HG02588 (cell line): ENCODE data around the gene TXNIP.
A peak's percentile ranks its signal among the peaks of the same experiment; 100 is the strongest.

Experiments
- ATAC-seq: cut with Tn5 transposase; IDR thresholded peaks from one replicate; pipeline ENCODE4 v1.9.1; 2021; ENCODE audit warnings: mild to moderate bottlenecking, moderate library complexity; ENCODE audit not compliant: unreplicated experiment

The TXNIP gene

DNA sequence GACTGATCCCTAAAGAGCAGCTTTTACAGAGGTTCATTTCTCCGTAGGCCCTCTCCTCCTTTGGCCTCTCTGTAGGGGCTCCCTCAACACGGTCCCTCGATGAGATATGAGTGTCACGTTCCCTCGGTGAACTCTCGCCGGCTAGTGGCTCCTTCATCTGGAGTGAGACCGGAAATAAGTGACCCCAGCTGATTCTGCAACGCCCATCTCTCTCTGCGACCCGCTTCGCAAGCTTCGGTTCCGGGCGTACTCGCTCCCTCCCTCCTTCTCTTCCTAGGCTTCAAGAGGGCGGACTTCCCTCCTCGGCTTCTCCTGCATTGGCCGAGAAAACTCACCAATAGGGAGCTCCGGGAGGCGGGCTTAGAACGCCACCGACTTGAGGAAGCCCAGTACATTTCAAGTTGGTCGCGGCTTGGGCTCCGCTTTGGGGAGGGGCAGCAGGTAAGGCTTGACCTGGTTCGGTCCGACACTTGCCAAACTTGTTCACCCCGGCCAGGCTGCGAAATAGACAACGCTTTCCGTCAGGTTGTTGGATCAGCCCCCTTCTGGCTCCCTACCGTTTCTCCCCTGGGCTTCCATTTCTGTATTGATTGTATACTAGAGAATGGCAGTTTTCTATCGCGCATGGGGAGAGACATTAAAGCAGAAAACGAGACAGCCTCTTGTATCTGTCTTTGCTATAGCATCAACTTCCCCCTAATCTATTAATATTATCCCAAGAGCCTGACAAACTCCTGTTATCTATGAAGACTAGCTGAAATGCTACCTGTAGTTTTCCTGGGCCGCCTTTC, 31.9 kb downstream of the TXNIP start, which contains the start of the genes ANKRD34A and POLR3GL:
Gene ANKRD34A, minus strand, starts transcription at position 248 of the 791 bp plus-strand sequence. CDS start 2,816 bp downstream, outside the sequence.
Gene POLR3GL, plus strand, starts transcription at position 363 of the 791 bp plus-strand sequence. CDS start 10,176 bp downstream, outside the sequence.
- ATAC-seq: peak; percentile 89

DNA sequence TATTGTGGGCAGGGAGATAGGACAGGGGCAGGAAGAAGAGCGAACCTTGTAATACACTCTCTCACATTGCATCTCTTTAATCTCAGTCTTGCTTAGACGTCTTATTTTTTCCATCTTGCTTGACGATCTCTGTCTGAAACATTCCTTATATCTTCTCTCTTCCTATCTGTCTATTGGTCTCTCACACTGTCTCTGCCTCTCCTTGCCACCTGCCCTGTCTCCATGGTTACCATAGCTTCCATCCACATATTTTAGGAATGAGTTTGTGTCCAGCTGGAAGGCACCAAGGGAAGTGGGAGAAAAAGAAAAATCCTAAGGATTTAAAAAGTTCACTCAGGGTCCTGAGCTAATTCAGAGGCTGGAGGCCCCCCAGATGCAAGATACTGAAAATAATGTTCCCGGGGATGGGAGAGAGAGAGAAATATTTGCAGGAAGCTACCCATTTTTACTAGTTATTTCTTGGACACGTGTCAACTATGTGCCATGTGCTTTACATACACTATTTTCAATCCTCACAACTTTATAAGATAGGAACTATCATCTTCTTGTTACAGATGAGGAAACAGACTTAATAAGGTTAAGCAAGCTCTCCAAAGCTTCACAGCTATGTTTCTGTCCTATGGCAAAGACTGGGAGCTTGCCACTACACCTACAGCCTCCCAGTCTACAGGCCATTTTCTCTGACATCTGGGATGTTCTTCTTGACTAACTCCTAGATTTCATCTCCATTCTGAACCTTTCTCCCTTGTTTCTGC, 32.9 kb downstream of the TXNIP start:
- no peak for ATAC-seq

DNA sequence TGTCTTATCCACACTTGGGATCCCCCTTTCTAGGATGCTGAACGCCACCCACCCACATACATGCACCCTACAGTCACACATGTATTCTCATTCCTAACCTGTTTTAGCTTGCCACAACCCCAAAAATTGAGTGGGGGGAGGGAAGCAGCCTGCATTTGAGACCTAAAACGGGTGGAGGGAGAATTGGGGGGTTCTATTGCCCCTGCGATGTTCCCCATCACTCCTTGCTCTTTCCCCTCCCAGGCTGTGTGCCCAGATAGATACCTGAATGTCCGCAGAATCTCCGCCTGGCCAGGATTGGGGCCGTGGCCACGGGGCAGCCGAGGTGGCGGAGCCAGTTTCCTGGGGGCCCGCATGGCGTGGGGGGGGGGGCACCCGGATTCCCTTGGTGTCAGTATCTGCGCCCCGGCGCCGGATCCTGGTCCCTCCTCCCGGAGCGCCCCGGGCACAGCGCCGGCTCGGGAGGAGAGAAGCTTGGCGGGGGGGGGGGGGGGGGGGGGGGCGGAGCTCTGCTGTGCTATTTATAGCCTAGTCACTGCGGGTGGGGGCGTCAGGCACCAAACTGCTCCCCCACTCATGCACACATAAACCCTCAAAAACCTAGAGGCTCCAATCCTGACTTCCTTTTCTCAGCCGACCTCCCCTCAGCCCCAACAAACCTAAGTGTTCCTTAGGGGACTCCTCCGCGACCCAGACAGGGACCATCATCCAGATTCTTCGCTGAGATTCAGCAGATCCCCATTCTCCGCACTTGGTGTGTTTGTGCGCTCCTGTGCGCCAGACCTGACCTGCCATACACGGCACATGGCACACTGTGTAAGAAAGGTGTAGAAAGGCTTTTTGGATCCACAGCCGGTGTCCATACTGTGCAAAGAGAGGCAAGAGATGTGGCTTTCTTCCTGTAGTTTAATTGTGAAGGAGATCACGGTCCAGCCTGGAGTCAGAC, 33.9 kb downstream of the TXNIP start:
- ATAC-seq: no peak

DNA sequence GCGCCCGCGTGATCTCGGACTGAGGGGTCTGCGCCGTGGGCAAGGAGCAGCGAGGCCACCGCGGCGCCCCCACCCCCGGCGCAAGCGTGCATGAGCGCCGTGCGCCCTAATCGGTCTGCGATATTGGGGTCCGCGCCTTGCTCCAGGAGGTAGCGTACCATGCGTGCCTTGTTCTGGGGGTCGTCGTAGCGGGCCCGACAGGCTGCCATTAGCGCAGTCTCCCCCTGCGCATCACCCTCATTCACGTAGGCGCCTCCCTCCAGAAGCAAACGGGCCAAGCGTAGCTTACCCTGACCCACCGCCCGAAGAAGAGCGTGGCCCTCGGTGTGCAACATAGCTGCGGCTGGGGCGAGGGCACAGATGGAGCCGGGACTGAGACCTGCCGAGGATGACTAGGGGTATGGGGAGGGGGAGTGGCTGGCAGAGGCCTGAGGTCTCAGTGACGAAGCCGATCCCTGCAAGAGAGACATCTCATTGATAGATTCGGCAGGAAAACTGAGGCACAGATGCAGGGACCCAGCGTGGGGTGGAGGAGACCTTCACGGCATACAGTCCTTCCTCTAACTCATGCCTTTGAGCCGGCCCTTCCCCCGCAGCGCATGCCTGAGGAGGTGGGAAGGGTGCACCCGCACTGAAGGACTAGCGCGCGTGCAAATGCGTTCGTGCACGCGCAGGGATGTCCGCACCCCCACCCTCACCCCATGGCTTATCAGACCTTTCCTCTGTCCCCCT, 34.8 kb downstream of the TXNIP start:
- no peak for ATAC-seq

DNA sequence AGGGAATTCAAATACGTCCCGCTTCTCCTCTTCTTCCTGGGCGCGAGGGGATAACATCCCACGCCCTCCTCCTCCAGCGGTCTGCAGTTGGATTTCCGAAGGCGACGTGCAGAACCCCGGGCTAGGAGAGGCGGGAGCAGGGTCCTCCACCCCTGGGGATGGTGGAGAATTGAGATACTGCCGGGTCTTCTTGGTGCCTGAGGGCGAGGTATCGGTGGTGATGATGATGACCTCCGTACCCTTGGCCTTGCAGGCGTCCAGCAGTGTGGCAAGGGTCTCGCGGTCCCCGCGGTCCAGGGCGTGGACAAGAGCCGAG, 35.3 kb downstream of the TXNIP start:
- no peak for ATAC-seq

DNA sequence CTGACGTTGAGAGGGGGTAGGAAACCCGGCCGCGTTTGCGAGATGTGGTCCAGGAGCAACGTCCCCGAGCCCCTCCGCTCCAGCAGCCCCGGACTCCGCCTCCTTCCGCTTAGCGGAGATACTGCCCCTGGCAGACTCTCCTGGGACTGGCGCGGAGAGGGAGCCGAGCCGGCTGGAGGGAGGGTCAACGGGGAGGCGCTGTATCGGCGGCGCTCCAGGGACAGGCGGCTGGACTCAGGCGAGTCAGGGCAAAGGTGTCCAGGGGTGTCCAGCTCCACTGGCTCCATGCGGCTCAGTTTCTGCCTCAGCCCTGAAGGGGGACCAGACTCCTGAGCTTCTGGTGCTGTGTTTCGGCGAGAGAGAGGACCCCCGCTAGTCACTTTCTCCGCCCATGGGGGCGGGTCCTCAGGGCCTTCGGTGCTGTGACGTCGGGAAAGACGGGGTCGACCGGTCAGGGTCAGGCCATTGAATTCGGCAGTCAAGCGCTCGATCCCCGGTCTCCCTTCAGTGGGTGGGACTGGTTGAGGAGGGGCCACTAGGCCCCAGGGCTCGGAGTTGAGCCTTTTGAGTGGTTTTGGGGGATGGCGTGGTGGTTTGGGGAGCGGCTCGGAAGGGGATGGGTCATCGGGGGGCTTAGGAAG, 35.8 kb downstream of the TXNIP start:
- ATAC-seq: no peak

DNA sequence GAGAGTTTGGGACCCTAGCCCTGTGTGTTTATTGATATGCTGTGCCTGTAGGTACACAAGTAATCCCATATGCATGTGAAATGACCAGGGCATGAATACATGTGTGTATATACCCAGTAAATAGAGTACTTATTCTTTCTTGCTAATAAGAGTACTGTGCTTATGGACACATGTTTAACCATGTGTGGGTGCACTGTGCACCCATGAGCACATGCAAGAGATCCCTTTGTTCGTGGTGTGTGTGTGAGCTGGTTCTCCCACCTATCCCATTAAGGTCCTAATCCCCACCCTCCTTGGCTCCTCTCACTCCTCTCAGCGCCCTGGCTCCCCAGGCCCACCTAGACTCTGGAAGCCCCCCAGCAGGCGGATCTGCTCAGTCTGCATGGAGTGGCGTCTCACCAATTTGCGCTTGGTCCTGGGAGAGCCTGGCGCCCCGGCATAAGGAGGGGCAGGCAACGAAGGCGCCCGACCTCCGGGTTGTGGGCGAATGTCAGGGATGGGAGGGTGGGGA, 36.4 kb downstream of the TXNIP start:
- no peak for ATAC-seq

DNA sequence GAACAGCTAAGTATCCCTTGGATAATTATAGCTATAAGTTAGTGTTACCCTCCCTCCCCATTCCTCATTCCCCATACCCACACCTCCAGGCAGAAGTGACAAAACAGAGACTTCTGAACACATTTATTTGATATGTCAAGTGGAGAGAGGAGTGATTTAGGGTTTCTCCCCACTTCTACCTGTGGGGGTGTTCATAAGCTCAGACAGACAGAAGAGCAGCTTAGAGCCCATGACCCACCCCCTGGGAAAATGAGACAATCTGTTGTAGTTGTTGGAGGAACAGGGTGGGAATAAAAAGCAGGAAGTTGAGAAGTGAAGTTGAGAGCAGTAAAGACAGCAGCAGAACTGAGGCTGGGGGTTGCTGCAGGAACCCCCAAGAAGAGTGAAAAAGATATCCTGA, 37.0 kb downstream of the TXNIP start:
- no peak for ATAC-seq

DNA sequence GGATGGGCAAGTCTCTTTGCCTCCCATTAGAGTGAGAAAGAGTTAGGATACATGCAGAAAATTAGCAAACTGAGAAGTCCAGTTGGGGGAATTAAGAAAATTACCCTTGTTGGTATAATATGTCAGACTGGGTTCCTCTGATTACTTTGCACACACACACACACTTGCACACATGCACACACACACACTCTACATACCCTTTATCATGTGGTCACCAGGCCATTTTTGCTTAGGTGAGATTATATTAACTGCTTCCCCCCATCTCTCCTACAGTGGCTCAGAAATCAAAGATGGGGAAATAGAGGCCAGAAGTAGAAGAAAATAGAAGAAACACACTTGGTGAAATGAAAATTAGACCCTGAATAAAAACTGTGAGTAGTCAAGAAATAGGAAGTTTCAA, 37.6 kb downstream of the TXNIP start:
- no peak for ATAC-seq

DNA sequence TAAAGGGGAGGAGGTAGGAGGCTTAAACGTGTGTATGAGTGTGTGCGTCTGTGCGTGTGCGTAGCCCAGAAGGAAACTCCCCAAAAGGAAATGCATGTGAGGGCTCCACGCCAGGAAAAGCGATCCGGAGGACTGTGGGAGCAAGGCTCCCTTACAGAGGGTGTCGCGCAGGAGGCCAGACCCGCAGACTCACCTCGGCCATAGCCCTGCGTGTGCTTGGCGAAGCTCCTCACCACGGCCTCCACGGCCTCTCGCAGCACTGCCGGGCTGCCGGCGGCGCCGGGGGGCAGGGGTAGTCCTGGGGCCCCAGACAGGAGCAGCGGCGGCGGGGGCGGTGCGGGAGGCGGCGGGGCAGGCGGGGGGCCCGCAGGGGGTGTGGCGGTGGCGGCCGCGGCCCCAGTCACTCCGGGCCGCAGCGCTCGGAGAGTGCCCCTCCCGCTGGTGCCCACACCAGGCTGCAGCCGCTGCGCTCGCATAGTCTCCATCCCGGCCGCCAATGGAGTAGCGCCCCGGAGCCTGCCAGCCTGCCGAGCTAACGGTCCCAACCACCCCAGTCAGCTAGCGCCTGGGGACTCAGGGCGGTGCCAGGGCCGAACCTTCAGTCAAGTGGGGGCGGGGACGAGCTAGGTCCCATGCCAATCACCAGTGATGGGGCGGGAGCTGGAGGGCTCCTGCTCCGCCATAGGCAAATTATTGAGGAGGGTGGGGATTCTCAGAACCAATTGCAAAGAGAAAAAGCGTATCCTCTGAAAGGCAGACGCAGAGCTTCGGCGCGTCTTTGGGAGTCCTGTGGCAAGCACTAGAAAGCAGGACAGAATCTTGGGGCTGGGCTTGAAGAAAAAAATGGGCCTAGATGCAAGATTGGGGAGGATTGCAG, 38.7 kb downstream of the TXNIP start, which contains the start of gene LIX1L:
Gene LIX1L, minus strand, starts transcription at position 575 of the 877 bp plus-strand sequence. Its CDS starts 90 bp downstream, at position 485.
- peak; percentile 89 for ATAC-seq

DNA sequence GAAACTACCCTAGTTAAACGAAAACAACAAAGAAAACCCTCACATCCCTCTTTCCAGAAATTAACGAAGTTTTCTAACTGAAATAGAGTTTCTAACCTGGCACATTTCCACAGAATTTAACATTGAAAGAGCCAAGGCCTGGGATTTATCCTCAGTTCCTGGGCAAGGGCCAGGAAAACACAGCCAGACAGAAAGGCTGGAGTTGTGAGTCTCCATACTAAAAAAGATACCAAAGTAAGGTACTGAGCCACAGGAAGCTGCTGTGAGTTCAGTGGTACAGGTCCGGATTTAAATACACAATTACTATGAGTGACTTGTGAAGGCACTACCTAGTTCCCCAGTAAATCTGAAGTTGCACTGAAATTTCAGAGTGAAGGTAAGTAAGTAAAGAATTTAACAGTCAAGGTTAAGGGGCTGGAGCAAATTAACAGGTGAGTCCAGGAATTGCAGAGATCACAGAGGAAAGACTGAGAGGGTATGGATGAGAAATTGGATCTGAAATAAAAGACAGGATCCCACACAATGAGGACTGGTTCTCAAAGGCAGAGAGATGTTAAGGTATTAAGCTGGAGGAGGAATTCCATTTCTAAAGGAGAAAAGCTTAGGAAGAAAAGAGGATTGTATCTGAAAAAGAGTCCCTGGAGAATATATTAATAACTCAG, 39.5 kb downstream of the TXNIP start:
- ATAC-seq: no peak

DNA sequence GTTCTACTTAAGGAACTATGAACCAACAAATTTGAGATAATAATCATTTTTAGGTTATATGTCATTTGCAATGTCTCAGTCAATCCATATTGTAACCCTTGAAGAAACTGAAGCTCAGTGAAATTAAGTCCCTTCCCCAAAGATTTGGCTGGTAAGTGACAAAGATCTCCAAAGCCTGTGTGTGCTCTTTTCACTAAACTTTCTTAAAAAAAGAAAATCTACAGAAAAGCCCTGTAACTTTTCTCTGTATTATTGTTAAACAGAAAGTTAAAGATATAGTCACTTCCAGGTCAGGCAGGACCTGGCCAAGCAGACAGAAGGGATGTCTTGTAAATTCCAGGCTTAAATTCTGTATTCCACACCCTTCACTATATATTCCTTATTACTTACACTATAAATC, 40.0 kb downstream of the TXNIP start:
- ATAC-seq: no peak

DNA sequence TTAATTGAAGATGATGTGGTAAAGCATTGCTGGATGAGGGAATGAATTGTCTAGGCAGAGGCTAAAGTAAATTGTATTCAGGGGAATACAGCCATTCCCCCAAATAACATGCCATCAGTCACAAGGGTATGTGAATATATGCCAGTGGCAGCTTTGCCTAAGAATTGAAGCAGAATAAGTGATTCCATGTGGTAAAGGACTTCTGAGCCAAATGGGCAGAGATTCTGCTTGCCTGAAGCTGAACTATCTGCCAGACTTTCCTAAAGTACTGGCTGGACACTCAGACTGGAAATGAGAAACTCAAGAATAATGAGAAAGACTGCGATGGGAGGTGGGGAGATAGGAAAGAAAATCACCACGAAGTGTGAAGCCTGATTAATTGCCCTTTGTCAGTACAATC, 40.9 kb downstream of the TXNIP start:
- no peak for ATAC-seq

DNA sequence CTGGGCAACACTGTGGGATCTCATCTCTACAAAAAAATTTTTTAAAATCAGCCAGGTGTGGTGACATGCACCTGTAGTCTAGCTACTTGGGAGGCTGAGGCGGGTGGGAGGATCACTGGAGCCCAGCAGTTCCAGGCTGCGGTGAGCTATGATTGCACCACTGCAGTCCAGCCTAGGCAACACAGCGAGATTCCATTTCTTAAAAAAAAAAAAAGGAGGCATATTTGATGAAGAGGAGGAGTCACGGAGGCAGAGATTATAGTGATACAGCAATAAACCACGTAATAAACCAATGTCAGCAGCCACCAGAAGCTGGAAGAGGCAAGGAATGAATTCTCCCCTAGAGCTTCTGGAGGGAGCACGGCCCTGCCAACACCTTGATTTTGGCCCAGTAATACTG, 42.5 kb downstream of the TXNIP start:
- ATAC-seq: no peak

DNA sequence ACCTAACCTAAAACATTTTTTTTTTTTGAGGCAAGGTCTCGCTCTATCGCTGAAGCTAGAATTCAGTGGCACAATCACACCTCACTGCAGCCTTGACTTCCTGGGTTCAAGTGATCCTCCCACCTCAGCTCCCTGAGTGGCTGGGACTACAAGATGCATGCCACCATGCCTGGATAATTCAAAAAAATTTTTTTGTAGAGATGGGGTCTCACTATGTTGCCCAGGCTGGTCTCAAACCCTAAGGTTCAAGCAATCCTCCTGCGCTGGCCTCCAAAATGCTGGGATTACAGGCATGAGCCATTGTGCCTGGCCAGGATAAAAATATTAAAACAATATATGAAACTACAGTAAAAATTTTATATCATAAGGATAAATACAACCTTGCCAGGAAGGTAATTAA, 43.5 kb downstream of the TXNIP start:
- no peak for ATAC-seq

DNA sequence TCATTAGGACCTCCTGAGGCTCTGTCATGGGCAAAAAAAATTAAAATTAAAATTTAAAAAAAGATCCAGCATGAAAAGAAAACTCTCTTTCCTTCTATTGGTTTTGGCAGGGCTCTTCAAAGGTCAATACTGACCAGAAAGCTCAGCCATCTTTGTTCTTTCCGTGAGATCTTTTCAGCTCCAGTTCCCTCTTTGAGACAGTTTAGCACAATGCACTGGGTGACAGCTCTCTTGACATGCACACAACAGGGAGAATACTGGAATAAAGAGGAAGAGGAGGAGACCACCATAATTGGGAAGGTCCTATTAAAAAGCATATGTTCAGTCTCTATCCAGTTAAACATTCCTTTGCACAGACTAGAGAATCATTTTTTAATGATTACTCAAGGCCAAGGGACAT, 44.9 kb downstream of the TXNIP start:
- ATAC-seq: no peak

DNA sequence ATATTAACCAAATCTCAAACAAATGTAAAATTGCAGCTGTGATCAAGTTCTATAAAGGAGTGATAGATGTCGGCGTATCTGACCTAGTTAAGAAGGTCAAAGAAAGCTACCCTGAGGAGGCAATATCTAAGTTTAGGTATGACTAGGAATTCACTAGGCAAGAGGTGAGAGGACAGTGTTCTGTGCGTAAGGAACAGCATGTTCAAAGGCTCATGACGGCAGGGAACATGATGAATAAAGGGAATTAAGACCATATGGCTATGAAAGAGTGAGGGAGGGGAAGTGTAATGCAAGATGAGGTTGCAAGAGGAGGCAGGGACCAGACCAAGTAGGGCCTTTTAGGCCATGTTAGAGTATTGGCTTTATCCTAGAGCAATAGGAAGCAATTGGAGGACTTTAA, 47.2 kb downstream of the TXNIP start:
- ATAC-seq: no peak

DNA sequence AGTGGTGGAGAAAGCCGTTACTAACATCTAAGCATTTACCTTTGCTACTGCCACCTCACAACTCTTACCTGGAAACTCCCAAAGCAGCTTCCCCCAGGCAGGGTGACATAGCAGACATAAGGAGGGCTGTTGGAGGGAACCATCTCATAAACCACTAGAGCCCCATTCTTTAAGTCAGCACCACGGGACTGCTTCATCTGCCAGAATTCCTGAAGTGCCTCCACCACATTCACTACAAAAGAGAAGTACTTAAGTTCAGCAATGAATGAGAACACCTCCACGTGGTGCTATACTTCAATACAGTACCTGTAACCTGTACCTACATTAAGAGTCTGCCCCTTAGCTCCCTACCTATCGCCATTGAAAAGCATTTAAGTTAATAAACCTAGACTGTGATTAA, 48.8 kb downstream of the TXNIP start:
- no peak for ATAC-seq
